ENCODE measurements around the gene CASKIN2. TPM values are rescaled to one million over a fixed set of nuclear protein-coding genes. Genes with fewer than 3 reads are reported as not detected.

CASKIN2 gene
- total RNA-seq, 1 donor from 2014 or later = 1.4 TPM

- ChIA-PET POLR2A (no interaction called here), CTCF (no interaction called here)
- Mint-ChIP-seq H3K4me3 (no peak overlapping the region), H3K27me3 (no peaks in the 10 kb centered on the region), H3K36me3 (ENCODE audit: low read depth) (peaks cover 17% of the 10 kb centered on the region), H3K4me1 (peaks cover 27% of the 10 kb centered on the region), H3K27ac (no peak overlapping the region), H3K9me3 (no peaks in the 10 kb centered on the region)
- TF ChIP-seq CTCF (IDR thresholded peaks at IDR 0.05) = no peak
- ATAC-seq (ENCODE audit: low read depth) = no peak
- no peak for DNase-seq
- intact Hi-C loops (cut with micrococcal nuclease) = no loop called here
Measured at GRCh38 chr17:75486151-75486550, 29.2 kb downstream of the CASKIN2 start.

GRCh38 chr17:75485688-75486087 is 29.6 kb downstream of the CASKIN2 start:
- Mint-ChIP-seq H3K4me3 (no peak overlapping the region), H3K36me3 (ENCODE audit: low read depth) (peaks cover 20% of the 10 kb centered on the region), H3K9me3 (no peaks in the 10 kb centered on the region), H3K27ac (no peak overlapping the region), H3K4me1 (peaks cover 27% of the 10 kb centered on the region), H3K27me3 (no peaks in the 10 kb centered on the region)
- DNase-seq (no peak), ATAC-seq (ENCODE audit: low read depth) (no peak)
- CTCF ChIA-PET = no interaction called here
- intact Hi-C loops (cut with micrococcal nuclease) = no loop called here
- no peak for TF ChIP-seq CTCF (IDR thresholded peaks at IDR 0.05)
- POLR2A ChIA-PET = no interaction called here

- DNase-seq (no peak), ATAC-seq (ENCODE audit: low read depth) (no peak)
- H3K4me3 Mint-ChIP-seq = no peak overlapping the region
- no peak for TF ChIP-seq CTCF (IDR thresholded peaks at IDR 0.05)
- CTCF ChIA-PET = interaction anchor here (0.6 kb wide), 1 partner anchor 151 kb away, joined by 3 read pairs; no protein-coding TSS in a partner anchor
- H3K4me1 Mint-ChIP-seq = peaks cover 12% of the 10 kb centered on the region
- intact Hi-C loops (cut with micrococcal nuclease) = no loop called here
- peaks cover 23% of the 10 kb centered on the region for H3K36me3 Mint-ChIP-seq (ENCODE audit: low read depth)
- POLR2A ChIA-PET = no interaction called here
- H3K27me3 Mint-ChIP-seq = no peaks in the 10 kb centered on the region
- H3K27ac Mint-ChIP-seq = no peak overlapping the region
- H3K9me3 Mint-ChIP-seq = no peaks in the 10 kb centered on the region
Measured at GRCh38 chr17:75482098-75482942, 33.0 kb downstream of the CASKIN2 start.

GRCh38 chr17:75481194-75482068 is 33.9 kb downstream of the CASKIN2 start:
- Mint-ChIP-seq H3K4me1 (peaks cover 3% of the 10 kb centered on the region), H3K9me3 (no peaks in the 10 kb centered on the region), H3K27ac (no peak overlapping the region), H3K27me3 (no peaks in the 10 kb centered on the region), H3K36me3 (ENCODE audit: low read depth) (peaks cover 28% of the 10 kb centered on the region), H3K4me3 (no peak overlapping the region)
- POLR2A ChIA-PET = no interaction called here
- intact Hi-C loops (cut with micrococcal nuclease) = no loop called here
- CTCF ChIA-PET = interaction anchor here (0.6 kb wide), 1 partner anchor 152 kb away, joined by 3 read pairs; no protein-coding TSS in a partner anchor
- ATAC-seq (ENCODE audit: low read depth) = no peak
- no peak for TF ChIP-seq CTCF (IDR thresholded peaks at IDR 0.05)
- no peak for DNase-seq

GRCh38 chr17:75480281-75480680 is 35.1 kb downstream of the CASKIN2 start:
- POLR2A ChIA-PET = interaction anchor here (0.6 kb wide), 1 partner anchor 27 kb away, joined by 8 read pairs; no protein-coding TSS in a partner anchor
- H3K9me3 Mint-ChIP-seq = no peaks in the 10 kb centered on the region

More at GRCh38 chr17:75480281-75480680, 35.1 kb downstream of the CASKIN2 start:
- H3K4me3 Mint-ChIP-seq = no peak overlapping the region
- H3K36me3 Mint-ChIP-seq (ENCODE audit: low read depth) = peaks cover 30% of the 10 kb centered on the region
- CTCF ChIA-PET = no interaction called here
- intact Hi-C loops (cut with micrococcal nuclease) = no loop called here
- no peak for TF ChIP-seq CTCF (IDR thresholded peaks at IDR 0.05)
- no peak for DNase-seq
- H3K27me3 Mint-ChIP-seq = no peaks in the 10 kb centered on the region
- no peak overlapping the region for H3K27ac Mint-ChIP-seq
- H3K4me1 Mint-ChIP-seq = no peaks in the 10 kb centered on the region
- no peak for ATAC-seq (ENCODE audit: low read depth)
